ENCODE measurements around the gene SYT13. TPM values are rescaled to one million over a fixed set of nuclear protein-coding genes. Genes with fewer than 3 reads are reported as not detected.

Gene SYT13
- total RNA-seq, 1 experiment from 2014 or later: 4.3 TPM

- no peaks in the 10 kb centered on the region for H3K4me1 ChIP-seq (ENCODE audit: insufficient read depth, low read length)
- no peak overlapping the region for H3K18ac ChIP-seq (ENCODE audit: insufficient read length, low read depth, low read length)
- H3K23ac ChIP-seq (ENCODE audit: insufficient read length, low read depth, low read length): no peak overlapping the region
- no peak overlapping the region for H2BK12ac ChIP-seq (ENCODE audit: insufficient read length, low read depth, low read length)
- no peak overlapping the region for H3K4me2 ChIP-seq (ENCODE audit: insufficient read depth, insufficient read length, low read length)
- no peak overlapping the region for H2AK5ac ChIP-seq (ENCODE audit: insufficient read length, low read length)
- Mint-ChIP-seq H3K9me3 (no peaks in the 10 kb centered on the region), H3K36me3 (ENCODE audit: insufficient read depth in 1 of 3, low read depth in 3 of 3) (peaks cover 0 to 4% (median 0%) of the 10 kb centered on the region in 3 experiments; a peak in 3 of 7 replicates), H3K27ac (no peak overlapping the region), H3K4me1 (peaks cover 13 to 25% of the 10 kb centered on the region in 2 experiments), H3K4me3 (no peak overlapping the region; a peak in 1 of 5 replicates), H3K27me3 (ENCODE audit: low read depth) (no peaks in the 10 kb centered on the region; the same call in none of the 2 replicates)
- H4K5ac ChIP-seq (ENCODE audit: insufficient read length, low read depth, low read length): no peak overlapping the region
- H4K91ac ChIP-seq (ENCODE audit: insufficient read length, low read depth, low read length): no peak overlapping the region
- no peaks in the 10 kb centered on the region for H3K9me3 ChIP-seq (ENCODE audit: control insufficient read depth, low read depth, low read length)
- WGBS (ENCODE audit: extremely low coverage, insufficient read length, low lambda C conversion rate): no CpG with 5 or more reads among the region's 31 CpGs
- H3K23me2 ChIP-seq (ENCODE audit: insufficient read length, low read depth, low read length, poor library complexity, severe bottlenecking): no peaks in the 10 kb centered on the region
- no peaks in the 10 kb centered on the region for H4K20me1 ChIP-seq (ENCODE audit: control insufficient read depth, insufficient read depth, insufficient read length)
- no peak overlapping the region for H3K4ac ChIP-seq (ENCODE audit: low read depth, low read length)
- H3K9ac ChIP-seq (ENCODE audit: extremely low read depth, insufficient read length, low read length): no peak overlapping the region
- peak; percentile 78 for DNase-seq
- no peak overlapping the region for H3K27ac ChIP-seq (ENCODE audit: insufficient read length, low read depth, low read length)
- no peak overlapping the region for H2BK20ac ChIP-seq (ENCODE audit: low read depth, low read length, poor library complexity, severe bottlenecking)
- no peak overlapping the region for H3K14ac ChIP-seq (ENCODE audit: insufficient read depth, low read length)
- H2BK5ac ChIP-seq (ENCODE audit: insufficient read length, low read length): no peak overlapping the region
- no peak overlapping the region for H3T11ph ChIP-seq (ENCODE audit: low read length)
- H2BK15ac ChIP-seq (ENCODE audit: low read depth, low read length): no peak overlapping the region
- no peaks in the 10 kb centered on the region for H3K79me1 ChIP-seq (ENCODE audit: insufficient read depth, low read depth, low read length, poor library complexity, severe bottlenecking)
- H2BK120ac ChIP-seq (ENCODE audit: low read depth, low read length, poor library complexity, severe bottlenecking): no peak overlapping the region
- no peaks in the 10 kb centered on the region for H3K79me2 ChIP-seq (ENCODE audit: insufficient read depth, low read length)
- no peak overlapping the region for H4K8ac ChIP-seq (replicated peaks; ENCODE audit: insufficient read length, low read depth, low read length)
- TF ChIP-seq, protein P1, sequence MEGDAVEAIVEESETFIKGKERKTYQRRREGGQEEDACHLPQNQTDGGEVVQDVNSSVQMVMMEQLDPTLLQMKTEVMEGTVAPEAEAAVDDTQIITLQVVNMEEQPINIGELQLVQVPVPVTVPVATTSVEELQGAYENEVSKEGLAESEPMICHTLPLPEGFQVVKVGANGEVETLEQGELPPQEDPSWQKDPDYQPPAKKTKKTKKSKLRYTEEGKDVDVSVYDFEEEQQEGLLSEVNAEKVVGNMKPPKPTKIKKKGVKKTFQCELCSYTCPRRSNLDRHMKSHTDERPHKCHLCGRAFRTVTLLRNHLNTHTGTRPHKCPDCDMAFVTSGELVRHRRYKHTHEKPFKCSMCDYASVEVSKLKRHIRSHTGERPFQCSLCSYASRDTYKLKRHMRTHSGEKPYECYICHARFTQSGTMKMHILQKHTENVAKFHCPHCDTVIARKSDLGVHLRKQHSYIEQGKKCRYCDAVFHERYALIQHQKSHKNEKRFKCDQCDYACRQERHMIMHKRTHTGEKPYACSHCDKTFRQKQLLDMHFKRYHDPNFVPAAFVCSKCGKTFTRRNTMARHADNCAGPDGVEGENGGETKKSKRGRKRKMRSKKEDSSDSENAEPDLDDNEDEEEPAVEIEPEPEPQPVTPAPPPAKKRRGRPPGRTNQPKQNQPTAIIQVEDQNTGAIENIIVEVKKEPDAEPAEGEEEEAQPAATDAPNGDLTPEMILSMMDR (conservative IDR thresholded peaks at IDR 0.05): peak; percentile 76
- no peak overlapping the region for H3K56ac ChIP-seq (ENCODE audit: insufficient read length, low read depth, low read length)
- H3K27me3 ChIP-seq (ENCODE audit: insufficient read depth, low read length): no peaks in the 10 kb centered on the region
- no peak overlapping the region for H2AFZ ChIP-seq (ENCODE audit: low read length)
These were observed 73.4 kb downstream of the SYT13 start for GRCh38 chr11:45212566-45213315.
